ENCODE results near the gene OR6S1.

Gene OR6S1

GRCh38 chr14:20641591-20641990, at the start of gene OR6S1:
Gene OR6S1, minus strand, starts transcription at chr14:20641691. Its CDS starts 0 bp downstream, at chr14:20641691.
- no peak for DNase-seq (ENCODE audit: low read depth in 2 of 2)

- no peak for DNase-seq (ENCODE audit: low read depth in 2 of 2)
Observed at GRCh38 chr14:20690848-20691640, 49.6 kb upstream of the OR6S1 start.

GRCh38 chr14:20688167-20688839, 46.8 kb upstream of the OR6S1 start, which contains the start of gene ANG:
Gene ANG, plus strand, starts transcription at chr14:20688764. Its CDS starts 4,801 bp downstream, at chr14:20693565.
- DNase-seq (ENCODE audit: low read depth in 2 of 2) = no peak

GRCh38 chr14:20687362-20688166, 46.1 kb upstream of the OR6S1 start:
- no peak for DNase-seq (ENCODE audit: low read depth in 2 of 2)

GRCh38 chr14:20686386-20687143, 45.1 kb upstream of the OR6S1 start:
- no peak for DNase-seq (ENCODE audit: low read depth in 2 of 2)

GRCh38 chr14:20684662-20685456, 43.4 kb upstream of the OR6S1 start:
- no peak for DNase-seq (ENCODE audit: low read depth in 2 of 2)

- DNase-seq (ENCODE audit: low read depth in 2 of 2) = peak; percentile 64 to 73
Observed at GRCh38 chr14:20683891-20684661, 42.6 kb upstream of the OR6S1 start, which contains the start of gene RNASE4. Gene RNASE4, plus strand, starts transcription at chr14:20684560. Its CDS starts 14,812 bp downstream, at chr14:20699372.

- DNase-seq (ENCODE audit: low read depth in 2 of 2) = peak; percentile 47 to 56
Observed at GRCh38 chr14:20683125-20683890, 41.8 kb upstream of the OR6S1 start.

- DNase-seq (ENCODE audit: low read depth in 2 of 2) = peak; percentile 41 to 54
Observed at GRCh38 chr14:20682435-20683124, 41.1 kb upstream of the OR6S1 start.

- DNase-seq (ENCODE audit: low read depth in 2 of 2) = no peak
Observed at GRCh38 chr14:20682127-20682434, 40.6 kb upstream of the OR6S1 start.

- peak; percentile 82 to 83 for DNase-seq (ENCODE audit: low read depth in 2 of 2)
Observed at GRCh38 chr14:20681348-20682126, 40.0 kb upstream of the OR6S1 start.

- DNase-seq (ENCODE audit: low read depth in 2 of 2) = no peak
Observed at GRCh38 chr14:20680843-20681347, 39.4 kb upstream of the OR6S1 start.

- no peak for DNase-seq (ENCODE audit: low read depth in 2 of 2)
Observed at GRCh38 chr14:20680363-20680762, 38.9 kb upstream of the OR6S1 start.

- no peak for DNase-seq (ENCODE audit: low read depth in 2 of 2)
Observed at GRCh38 chr14:20679907-20680306, 38.4 kb upstream of the OR6S1 start.

GRCh38 chr14:20676072-20676471, 34.6 kb upstream of the OR6S1 start:
- no peak for DNase-seq (ENCODE audit: low read depth in 2 of 2)

- no peak for DNase-seq (ENCODE audit: low read depth in 2 of 2)
Observed at GRCh38 chr14:20675669-20676068, 34.2 kb upstream of the OR6S1 start.

GRCh38 chr14:20671597-20672283, 30.2 kb upstream of the OR6S1 start:
- no peak for DNase-seq (ENCODE audit: low read depth in 2 of 2)
